SW480 (cell line): ENCODE measurements around the gene MSI1.
A peak's percentile ranks its signal among the peaks of the same experiment; 100 is the strongest.

ENCODE experiments used
- DNase-seq: peaks from one replicate; pipeline ENCODE4 v3.0.0-alpha.2; 2016; ENCODE audit warnings: low spot score

MSI1 gene

DNA sequence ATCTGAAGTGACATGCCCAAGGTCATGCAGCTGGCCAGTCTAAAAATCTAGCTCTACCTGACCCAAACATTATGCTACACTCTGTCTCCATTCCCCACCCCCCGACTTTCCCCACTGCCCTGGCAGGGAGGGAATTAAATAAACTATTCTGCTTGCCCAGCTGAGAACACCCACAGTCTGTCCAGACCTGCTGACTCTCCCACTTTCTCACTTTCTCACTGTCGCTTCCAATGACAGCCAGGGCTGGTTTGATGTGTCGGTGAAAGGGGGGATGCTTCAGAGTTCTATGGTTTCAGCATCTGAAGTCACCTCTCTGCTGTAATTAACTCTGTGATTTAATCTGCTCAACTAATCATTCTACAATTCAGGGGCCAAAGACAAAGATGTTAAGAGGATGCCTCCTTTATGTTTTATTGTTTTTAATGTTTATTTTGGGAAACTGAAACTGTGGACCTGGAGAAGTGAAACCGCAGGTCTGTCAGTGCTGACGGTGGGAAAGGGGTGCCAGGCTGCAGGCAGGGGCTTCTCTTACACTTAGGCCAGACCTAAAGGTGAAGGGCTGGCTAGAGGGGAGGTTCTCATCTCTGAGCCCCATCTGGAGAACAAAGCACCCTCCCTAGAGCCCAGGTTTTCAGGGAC, 8.1 kb upstream of the MSI1 start:
- no peak for DNase-seq

DNA sequence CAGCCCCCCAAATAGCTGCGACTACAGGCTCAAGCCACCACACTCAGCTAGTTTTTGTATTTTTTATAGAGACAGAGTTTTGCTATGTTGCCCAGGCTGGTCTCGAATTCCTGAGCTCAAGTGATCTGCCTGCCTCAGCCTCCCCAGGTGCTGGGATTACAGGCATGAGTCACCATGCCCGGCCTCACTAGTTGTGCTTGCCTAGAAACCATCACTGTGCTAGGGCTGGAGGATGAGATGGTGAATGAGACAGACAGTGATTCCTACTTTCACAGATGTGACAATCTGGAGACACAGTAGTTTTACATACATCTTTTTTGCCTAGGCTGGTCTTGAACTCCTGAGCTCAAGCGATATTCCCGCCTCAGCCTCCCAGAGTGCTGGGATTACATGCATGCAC, 7.5 kb upstream of the MSI1 start:
- no peak for DNase-seq

DNA sequence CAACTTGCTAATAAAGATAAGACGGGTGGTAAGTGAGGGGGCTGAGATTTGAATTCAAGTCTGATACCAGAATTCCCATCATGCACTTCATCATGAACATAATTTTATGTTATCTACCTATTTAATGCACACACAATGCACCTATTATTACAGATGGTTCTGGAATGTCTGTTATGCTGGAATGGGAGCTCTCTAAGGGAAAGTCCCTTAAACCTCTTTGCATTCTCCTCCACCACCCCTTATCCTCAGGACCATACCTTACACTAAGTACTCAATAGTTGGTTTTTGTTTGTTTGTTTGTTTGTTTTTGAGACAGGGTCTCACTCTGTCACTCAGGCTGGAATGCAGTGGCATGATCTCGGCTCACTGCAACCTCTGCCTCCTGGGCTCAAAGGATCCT, 7.0 kb upstream of the MSI1 start:
- DNase-seq, result no peak

DNA sequence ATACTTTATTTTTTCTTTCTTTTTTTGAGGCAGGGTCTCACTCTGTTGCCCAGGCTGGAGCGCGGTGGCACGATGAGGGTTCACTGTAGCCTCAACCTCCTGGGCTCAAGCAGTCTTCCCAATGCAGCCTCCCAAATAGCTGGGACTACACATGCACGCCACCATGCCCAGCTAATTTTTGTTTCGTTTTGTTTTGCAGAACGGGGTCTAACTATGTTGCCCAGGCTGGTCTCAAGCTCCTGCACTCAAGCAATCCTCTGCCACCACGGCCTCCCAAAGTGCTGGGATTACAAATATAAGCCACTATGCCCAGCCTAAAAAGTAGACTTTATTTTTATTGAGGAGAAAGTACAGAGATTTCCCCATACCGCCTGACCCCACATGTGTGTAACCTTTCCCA, 4.7 kb upstream of the MSI1 start:
- no peak for DNase-seq

DNA sequence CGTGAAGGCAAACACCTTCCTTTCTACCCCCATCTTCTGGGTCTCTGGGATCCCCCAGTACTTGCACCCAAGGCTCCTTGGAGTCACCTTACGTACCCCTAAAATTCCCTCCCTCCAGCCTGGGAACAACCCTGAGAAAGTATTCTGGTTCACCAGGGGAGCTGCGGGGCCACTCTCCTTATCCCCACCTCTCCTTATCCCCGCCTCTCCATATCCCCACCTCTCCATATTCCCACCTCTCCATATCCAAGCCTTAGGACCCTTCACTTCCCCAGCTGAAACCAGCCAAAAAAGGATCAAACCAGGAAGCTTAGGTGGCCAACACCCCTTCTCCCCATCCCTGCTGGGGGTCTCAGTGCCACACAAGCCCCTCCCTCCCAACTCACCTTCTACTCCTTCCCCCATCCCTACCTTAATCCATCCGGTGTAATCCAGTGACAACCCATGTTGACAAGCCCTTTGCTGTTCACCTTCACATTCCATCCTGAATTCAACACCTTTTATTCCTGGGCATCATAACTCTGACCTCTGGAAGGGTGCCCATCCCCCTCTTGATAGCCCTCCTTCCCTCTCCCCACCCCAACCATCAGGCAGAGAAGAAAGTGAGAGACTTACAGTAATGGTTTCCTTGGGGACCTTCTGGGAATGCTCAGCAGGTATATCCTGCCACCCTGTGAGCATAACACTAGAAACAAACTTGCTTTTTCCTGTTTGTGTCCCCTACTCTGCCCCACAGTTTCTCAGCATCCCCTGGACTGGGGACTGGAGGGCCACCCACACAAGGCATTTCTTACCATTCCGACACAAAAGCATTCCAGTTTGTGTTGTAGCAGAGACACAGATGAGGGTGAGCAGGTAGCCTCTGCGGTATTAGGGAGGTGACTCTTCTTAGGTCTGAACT, 1.6 kb upstream of the MSI1 start:
- DNase-seq, result no peak

DNA sequence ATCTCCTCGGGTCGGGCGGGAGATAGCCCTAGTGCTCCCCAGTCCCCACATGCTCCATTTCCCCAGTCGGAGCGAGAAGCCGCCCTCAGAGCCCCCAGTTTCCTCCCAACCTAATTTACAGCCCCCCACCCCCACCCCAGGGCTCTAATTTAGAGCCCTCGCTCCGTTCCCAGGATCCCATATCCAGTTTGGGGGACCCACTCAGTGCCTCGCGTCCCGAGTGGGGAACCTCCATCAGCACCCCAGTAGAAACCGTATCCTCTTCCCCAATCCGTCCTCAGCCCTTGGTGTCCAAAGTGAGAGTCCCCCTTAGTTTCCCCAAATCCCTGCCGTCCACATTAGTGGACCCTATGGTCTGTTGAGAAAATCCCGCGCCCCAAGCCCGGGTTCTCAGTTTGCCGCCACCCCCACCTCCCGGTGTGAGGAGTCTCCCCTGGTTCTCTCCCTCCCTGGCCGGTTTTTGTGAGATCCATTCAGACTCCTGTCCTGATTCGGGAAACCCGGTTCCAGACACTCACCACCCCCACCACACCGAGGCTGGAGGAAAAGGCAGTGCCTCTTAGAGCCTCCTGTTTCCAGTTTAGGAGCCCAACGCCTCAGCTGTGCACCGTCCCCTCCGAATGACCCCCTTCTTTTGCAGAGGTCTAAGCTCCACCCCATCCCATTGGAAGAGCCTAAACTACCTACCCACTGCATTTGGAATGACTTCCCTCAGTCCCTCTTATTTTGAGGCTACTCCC, 809 bp upstream of the MSI1 start:
- DNase-seq, result no peak

DNA sequence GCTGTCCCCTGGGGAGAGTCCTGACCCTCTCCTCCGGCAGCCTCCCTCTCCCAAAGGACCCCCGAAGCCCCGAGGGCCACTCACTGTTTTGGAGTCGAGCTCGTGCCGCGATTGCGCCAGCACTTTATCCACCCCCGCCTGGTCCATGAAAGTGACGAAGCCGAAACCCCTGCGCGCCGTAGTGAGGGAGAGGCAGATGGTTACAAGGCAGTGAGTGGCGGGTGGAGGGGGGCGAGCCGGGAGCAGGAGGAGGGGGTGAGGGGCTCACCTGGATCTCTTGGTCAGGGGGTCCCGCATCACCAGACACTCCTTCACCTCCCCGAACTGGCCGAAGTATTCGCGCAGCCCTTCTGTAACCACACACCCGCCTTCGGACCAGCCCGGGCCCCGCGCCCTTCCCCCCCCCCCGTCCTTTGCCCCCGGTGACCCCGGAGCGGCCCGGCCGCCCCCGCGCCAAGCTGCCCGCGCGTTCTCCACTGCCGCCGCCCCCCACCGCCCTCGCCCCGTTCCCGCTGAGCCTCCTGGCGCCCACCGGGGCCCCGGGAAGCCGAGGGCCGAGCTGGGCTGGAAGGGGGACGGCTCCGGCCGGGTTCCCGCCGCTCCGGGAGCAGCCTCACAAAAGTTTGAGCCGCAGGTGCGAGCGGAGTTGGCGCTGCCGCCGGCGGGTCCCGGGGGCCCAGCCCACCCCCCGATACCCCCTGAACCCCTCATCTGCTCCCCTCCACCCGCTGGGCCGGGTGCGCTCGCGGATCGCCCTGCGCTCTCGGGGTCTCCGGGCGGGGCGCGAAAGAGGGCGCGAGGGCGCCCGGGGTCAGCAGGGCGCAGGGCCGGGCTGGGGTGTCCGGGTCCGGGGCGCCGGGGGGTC, 808 bp downstream of the MSI1 start:
- no peak for DNase-seq

DNA sequence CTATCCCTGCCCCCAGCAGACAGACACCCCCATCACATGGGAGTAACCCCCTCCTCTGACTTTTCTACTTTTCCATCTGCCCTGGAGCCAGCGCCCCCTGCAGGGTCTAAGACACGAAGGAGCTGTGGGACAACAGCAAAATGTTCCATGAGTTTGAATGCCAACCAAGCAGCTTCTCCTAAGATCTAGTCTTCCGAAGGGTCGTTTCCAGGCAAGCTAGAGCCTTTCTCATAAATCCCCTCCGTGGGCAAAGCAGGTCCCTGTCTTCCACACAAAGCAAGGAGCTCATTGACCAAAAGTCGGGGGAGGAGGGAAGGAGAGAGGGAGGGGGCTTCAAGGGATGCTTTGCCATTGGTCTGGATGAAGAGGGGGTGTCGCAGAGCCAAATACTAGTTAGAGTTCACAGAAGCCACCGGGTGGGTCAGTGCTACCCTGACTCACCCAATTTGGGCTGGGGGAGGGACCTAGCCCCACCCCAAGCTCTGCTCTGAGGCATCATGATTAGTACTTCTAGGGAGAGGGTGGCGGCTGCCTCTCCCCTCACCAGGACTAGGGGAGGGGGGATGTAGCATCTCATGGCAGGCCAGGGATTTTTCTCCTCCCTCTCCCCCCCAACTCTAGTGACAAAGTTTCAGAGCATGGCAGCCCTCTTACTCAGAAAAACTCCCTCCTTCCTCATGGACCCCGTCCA, 1.6 kb downstream of the MSI1 start:
- DNase-seq, result no peak

DNA sequence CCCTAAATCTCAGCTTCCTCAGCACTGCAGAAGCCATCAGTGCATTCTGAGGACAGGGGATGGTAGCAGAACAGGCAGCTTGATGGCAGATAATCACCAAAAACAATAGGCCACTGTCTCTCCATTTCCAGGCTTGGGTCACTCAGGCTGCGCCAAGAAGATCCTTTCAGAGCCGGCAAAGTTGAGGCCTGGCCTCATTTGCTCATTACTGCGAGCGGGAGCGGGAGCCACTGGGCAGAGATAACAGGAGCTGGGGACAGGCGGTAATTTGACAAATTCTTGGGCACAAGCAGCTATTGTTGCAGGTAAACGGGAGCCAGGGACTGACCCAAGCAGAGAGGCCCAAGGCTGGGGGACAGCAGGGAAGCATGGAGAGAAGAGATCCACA, 2.1 kb downstream of the MSI1 start:
- DNase-seq, result no peak

DNA sequence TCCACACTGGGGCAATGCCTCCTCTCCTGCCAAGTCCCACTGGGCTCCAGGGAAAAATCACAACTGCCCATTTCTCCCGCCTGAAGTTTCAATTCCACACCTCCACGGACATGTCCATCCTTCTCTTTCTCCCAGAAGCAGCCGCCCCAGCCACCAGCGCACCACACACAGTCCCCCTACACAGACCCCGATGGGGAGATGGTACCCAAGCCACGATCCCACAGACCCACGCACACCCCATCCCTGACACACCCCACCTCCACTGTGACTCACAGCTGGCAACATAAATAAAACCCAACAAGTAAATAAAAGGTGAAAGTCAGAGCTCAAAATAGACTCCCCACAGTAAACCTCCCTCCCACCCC, 2.6 kb downstream of the MSI1 start:
- no peak for DNase-seq

DNA sequence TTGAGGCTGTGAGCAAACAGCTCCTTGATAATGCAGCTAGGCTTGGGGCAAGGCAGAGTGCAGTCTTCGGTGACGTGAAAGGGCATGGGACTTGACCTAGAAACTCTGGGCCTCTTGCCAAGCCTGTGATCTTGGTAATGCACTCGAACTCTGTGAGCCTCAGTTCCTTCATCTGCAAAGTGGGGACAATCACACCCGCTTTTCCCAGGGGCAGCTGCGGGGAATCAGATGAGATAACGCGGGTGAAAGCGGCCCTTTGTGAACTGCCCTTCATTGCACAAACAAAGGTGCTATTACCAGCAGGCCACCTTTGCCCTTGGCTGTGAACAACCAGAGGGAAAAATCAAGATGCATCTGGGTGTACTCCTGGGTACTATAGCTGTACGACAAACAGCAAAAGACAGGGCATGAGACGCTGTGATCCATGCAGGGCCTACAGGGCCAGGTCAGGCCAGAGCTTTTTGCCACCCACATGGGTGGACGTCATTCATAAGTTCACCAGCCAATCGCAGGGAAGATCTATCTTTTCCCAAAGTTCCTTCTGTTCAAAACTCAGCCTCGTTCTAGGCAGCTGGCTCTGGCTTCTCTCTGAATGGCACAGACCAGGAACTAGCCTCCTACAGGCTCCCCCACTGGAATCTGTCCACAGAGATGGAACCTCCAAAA, 3.2 kb downstream of the MSI1 start:
- no peak for DNase-seq

DNA sequence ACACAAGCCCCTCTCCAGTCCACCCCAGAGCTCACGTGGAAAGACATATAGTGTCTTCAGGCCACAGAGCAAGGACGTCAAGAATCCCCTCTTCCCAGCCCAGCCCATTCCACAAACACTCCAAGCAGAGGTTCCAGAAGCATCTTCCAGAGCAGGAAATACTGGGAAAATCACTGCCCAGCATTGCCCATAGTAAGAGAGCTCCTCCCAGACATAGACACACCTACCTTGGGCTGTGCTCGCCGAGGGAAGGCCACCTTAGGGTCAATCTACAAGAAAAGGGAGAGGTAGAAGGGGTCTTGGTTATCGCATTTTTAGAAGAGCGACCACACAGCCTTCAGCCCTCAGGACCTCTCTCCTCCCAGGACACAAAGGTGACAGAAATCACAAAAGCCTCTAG, 4.5 kb downstream of the MSI1 start:
- DNase-seq, result no peak

DNA sequence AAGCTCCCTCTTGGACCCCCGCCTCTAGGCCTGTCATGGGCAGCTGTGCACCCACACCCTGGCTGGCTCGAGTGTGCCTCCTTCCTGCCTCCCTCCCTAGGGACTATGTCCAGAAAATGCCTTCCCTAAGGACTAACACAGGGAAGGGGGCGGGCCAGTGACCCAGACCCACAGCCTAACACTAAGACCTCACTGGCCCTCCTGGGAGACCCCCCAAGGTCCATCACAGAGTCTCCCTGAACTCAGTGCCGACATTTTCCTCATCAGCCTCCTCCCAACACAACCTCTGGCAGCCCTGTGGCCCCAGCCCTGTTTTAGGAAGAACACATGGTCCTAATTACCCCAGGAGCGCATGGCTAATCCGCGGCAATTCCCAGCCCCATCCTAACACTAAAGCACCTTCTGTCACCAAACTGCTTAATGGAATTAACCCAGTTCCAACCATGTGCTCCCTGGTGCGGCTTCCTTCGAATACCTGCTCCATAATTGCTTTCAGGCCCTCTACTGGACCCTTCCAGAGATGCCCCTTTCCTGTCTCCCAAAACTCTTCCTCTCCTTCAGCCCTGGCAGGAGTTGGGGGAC, 5.6 kb downstream of the MSI1 start:
- no peak for DNase-seq

DNA sequence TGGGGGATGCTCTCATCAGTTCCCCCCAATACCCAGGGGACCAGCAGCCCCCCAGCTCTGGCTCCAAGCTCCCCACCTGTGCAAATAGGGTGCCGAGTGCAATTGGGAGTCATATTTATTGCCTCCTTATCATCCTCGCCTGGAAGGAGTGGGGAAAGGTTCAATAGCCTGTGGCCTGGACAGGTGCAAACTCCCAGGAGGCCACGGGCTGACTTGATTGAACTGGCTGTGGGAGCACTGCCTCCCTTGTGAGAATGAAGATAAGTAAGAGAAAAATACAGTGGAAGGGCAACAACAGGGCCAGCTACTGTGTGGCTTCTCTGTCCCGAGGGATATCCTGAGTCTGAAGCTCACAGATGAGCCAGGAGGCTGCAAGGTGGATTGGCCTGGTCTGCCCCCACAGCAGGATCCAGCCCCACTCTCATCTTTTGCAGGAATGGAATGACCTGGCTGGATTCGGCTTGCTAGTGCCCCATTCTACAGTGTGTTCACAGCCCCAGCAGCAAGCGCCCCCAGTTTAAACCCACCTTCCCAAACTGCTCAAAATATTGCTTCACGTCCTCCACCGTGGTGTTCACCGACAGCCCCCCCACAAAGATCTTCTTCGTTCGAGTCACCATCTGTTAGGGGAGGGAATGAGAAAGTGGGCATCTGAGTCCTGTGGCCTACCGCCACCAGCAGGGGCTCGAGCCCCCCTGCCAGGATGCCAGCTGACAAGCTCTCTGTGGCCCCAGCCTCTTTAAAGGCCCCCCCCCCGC, 6.3 kb downstream of the MSI1 start:
- no peak for DNase-seq

DNA sequence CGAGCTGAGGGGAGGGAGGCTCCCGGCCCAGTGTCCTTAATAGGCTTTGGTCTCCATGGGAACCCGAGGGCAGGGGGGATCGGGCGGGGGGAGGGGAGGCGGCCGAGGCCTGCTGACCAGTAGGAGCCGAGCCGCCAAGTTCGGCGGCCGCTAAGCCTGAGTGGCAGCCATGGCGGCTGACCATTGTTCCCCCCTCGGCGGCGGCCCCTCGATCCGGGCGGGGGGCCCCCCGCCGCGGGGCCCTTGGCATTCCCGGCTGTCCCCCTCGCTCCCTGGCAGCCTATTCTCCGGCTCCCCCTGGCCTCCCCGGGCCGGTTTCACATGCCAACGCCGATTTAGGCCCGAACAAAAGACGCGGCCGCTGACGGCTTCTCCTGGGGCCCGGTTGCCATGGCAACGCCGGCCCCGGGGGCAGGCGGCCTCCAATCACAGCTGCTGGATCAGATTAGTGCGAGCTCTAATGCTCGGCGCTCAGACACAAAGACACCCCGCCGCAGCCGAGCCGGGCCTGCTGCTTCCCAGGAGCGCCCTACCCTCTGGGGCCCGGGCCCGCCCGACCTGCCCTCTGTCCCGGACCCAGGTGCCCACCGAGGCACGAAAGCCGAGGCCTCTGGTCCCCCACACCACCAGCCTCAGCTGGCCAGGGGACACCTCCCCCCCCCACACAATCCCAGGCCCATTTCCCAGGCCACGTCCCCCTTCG, 7.3 kb downstream of the MSI1 start:
- DNase-seq, result no peak

DNA sequence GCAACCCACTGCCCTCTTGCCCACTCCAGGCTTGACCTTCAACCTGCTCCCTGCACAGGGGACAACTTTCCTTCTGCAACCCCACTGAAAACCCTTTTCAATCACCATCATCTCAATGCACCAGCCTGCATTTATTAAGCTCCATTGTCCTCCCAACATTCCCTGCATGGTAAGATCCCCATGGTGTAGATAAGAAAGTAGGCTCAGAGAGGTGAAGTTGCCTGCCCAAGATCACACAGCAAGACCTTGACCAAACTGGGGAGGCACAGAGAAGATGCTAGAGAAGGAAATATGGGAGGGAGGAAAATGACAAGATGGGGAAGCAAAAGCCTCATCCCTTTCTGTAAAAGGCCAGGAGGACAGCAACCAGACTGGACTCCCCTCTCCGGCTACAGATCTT, 9.8 kb downstream of the MSI1 start:
- no peak for DNase-seq

DNA sequence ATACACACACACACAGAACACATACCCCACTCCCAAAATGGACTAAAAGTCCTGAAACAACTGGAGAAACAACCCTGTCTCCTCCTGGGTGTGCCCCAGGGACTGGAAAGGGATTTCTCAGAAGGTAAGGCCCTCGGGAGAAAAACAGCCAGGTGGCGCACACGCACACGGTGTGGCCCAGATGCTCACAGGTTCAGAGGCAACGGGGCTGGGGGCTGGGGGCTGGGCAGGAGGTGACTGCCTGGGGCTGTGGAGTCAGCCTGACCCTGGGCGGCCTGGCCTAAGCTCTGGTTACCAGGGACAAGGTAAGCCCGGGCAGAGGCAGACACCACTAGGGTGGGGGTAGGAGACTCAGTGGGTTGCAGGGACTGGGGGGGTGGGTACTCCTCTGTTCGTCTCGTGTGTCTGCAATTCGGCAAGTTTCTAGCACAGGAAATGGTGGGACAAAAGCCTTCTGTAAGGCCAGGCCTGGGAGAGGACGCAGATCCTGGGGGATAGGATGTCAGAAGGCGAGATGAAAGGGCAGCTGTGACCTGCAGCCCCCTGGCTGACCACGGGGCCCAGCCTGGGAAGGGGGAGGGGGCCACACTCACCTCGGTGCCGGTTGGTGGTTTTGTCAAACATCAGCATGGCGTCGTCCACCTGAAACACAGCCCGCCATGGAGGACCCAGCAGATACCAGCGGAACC, 10.4 kb downstream of the MSI1 start:
- DNase-seq, result no peak

DNA sequence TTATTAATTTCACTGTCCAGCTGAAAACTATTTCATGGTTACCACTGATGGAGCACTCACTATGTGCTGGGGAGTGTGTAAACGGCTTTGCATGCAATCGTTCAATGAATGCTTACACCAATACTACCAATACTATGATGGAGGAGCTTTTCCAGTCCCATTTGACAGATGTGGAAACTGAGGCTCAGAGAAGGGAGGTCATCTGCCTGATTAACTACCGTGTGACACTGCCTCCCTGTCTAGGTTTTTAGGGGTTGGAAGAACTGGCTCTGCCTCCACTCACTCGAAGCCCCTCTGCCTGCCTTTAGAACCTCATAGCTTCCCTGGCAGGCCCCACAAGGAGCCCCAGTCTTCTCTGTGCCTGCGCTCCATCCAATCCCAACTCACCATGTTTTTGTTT, 11.9 kb downstream of the MSI1 start:
- DNase-seq, result no peak

DNA sequence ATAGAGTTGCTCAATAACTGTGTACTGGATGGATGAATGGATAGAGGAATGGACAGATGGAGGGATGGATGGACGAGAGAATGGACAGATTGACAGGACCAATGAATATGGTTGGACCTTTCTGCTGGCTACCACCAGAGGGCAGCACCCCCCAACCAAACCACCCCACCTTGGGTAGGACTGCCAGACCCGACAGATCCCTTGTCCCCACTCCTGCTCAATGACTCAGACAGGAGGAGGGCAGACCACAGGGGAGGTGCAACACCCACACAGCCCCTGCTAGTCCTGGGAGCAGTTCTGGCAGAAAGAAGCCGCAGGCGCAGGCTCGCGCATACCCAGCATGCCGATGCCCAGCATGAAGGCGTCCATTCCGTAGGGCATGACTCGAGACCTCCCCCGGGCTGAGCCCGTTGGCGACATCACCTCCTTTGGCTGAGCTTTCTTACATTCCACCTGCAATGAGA, 12.4 kb downstream of the MSI1 start:
- DNase-seq, result peak; percentile 97
